ENCODE measurements around the gene ZNF106.
A peak's percentile ranks its signal among the peaks of the same experiment; 100 is the strongest.

Gene ZNF106

DNA sequence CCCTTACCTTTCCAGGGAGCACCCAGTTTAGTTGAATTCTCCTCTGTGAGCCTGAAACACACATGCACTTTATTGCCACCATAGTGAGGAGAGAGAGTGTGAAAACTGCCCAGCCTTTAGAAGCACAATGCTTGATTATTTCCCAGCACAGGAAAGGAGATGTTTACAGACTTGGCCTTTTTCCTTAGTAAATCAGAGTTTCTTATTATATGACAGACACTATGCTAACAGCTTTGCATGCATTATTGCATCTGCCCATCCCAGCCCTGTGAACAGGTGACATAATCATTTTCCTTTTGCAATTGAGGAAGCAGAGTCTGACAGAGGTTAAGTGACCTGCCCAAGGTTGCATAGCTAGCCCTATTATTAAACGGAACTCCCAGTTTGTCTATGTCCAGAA is 95.1 kb downstream of the ZNF106 start:
- H3K27ac ChIP-seq: no peak overlapping the region
- TF ChIP-seq CTCF (conservative IDR thresholded peaks at IDR 0.05; ENCODE audit: low read depth): no peak
- POLR2A ChIA-PET (ENCODE audit: low non-redundant PET): no interaction called here
- CTCF ChIA-PET: interaction anchor here (0.7 kb wide), 1 partner anchor 28 kb away, joined by 3 read pairs; no protein-coding TSS in a partner anchor
- no peak for DNase-seq (ENCODE audit: low spot score)

DNA sequence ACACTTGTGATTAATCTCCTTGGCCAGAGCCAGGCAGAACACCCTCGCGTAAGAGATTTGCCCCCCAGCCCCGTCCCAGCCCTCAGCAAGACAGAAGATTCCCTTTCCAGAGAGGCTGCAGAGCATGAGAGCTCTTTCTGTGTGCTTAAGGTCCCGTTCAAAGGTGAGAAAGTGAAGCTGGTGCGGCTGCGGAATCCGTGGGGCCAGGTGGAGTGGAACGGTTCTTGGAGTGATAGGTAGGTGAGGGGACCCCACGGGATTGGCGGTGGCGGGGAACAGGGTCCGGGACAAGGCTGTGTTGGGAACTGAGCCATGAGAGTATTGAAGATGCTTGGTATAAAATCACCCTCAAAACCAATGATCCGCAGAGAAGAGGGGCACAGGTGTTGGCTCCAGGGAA is 96.8 kb downstream of the ZNF106 start:
- ChIA-PET CTCF (no interaction called here), POLR2A (ENCODE audit: low non-redundant PET) (no interaction called here)
- no peak for DNase-seq (ENCODE audit: low spot score)
- H3K27ac ChIP-seq: no peak overlapping the region
- TF ChIP-seq CTCF (conservative IDR thresholded peaks at IDR 0.05; ENCODE audit: low read depth): no peak

- H3K27ac ChIP-seq: no peak overlapping the region
- DNase-seq (ENCODE audit: low spot score): no peak
- no peak for TF ChIP-seq CTCF (conservative IDR thresholded peaks at IDR 0.05; ENCODE audit: low read depth)
- POLR2A ChIA-PET (ENCODE audit: low non-redundant PET): no interaction called here
- CTCF ChIA-PET: interaction anchor here (0.6 kb wide), 1 partner anchor 431 kb away, joined by 3 read pairs; no protein-coding TSS in a partner anchor
These were observed 98.5 kb downstream of the ZNF106 start for GRCh38 chr15:42392309-42393024.

DNA sequence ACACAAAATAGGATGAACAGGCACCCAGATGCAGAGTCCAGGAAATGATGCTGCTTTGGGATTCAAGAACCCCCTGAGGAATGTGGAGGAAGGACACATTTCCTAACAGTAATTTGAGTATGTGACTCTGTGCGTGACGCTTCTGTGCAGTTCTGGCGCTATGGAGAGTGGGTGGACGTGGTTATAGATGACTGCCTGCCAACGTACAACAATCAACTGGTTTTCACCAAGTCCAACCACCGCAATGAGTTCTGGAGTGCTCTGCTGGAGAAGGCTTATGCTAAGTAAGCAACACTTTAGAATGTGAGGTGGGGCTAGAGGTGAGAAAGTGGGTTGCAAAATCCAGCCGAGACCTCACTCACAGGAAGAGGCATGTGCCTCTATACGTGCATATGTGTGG is 103.3 kb downstream of the ZNF106 start:
- CTCF ChIA-PET: interaction anchor here (0.5 to 1.1 kb wide), 3 partner anchors 19 to 325 kb away, joined by 3 to 5 read pairs (median 3); no protein-coding TSS in a partner anchor
- no peak for TF ChIP-seq CTCF (conservative IDR thresholded peaks at IDR 0.05; ENCODE audit: low read depth)
- no peak overlapping the region for H3K27ac ChIP-seq
- no peak for DNase-seq (ENCODE audit: low spot score)
- POLR2A ChIA-PET (ENCODE audit: low non-redundant PET): no interaction called here

DNA sequence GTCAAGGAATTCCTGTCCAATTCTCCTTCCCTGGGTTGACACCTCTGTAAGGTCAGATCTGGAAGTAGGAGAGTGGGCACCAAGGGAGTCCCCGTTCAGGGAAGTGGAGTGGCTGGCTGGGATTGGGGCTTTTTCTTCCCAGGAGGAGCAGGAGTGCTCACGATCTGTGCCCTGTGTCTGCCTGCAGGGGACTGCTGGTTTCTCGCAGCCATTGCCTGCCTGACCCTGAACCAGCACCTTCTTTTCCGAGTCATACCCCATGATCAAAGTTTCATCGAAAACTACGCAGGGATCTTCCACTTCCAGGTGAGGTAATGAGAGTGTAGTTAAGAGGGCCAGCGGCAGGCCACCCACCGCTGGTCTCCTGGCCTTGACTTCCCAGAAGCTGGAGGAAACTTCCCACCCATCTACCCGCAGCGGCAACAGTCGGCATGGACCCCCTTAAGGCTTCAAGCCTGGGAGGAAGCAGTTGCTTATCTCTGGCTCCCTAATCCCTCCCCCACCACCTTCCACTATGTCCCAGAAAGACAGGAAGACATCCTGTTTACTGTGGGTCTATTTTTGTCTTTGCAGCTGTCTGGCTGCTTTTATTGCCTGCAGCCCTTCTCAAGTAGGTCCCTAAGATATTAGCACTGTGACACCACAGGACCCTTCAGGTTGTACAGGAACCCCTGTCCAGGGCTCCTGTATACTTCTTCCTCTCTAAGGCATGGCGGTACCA is 104.8 kb downstream of the ZNF106 start:
- no peak overlapping the region for H3K27ac ChIP-seq
- CTCF ChIA-PET: no interaction called here
- no peak for TF ChIP-seq CTCF (conservative IDR thresholded peaks at IDR 0.05; ENCODE audit: low read depth)

DNA sequence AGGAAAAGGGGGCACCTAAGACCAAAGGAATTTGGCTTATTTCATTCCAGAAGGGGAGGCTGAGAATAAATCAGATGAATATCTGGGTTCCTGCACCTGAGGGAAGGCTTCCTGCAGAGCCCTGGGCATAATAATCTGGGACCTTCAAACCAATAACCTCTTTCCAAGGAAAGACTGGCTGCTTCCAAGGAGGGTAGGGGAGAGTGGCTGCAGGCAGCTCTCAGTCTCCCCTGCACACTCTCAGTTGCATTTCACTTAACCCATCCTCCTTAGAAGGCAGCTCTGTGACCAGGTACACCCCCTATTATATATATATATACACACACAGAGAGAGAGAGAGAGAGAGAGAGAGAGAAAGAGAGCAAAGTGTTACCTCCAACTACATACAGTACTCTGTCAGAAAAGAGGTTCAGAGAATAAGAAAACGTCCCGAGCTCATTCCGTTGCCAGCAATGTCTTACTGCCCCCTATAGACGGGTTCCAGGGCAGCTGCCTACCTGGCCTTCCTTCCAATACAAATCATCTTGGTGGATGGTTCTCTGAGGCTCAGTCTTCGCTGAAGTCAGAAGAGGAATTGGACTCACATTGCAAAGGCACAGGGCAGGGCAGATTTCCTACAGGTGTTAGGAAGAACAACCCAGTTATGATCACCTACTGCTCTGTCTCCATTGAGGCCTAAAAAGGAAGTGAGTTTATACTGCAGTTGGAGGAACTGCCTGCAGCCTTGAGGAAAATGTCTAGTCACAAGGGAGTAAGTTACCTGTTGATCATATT is 105.5 kb downstream of the ZNF106 start:
- H3K27ac ChIP-seq: no peak overlapping the region
- ChIA-PET POLR2A (ENCODE audit: low non-redundant PET) (no interaction called here), CTCF (interaction anchor here (0.6 to 0.8 kb wide), 3 partner anchors 84 to 163 kb away, joined by 3 to 4 read pairs (median 4); no protein-coding TSS in a partner anchor)
- TF ChIP-seq CTCF (conservative IDR thresholded peaks at IDR 0.05; ENCODE audit: low read depth): peak; percentile 43
- DNase-seq (ENCODE audit: low spot score): peak; percentile 42

More for the DNA sequence above, 104.8 kb downstream of the ZNF106 start:
- POLR2A ChIA-PET (ENCODE audit: low non-redundant PET): no interaction called here
- no peak for DNase-seq (ENCODE audit: low spot score)

All from RWPE1 (cell line).